Measurements from ENCODE around the gene TRAT1. TPM values are rescaled to one million over a fixed set of nuclear protein-coding genes. Genes with fewer than 3 reads are reported as not detected.

TRAT1 gene
- total RNA-seq, 1 experiment from 2014 or later: 0.11 TPM

DNA sequence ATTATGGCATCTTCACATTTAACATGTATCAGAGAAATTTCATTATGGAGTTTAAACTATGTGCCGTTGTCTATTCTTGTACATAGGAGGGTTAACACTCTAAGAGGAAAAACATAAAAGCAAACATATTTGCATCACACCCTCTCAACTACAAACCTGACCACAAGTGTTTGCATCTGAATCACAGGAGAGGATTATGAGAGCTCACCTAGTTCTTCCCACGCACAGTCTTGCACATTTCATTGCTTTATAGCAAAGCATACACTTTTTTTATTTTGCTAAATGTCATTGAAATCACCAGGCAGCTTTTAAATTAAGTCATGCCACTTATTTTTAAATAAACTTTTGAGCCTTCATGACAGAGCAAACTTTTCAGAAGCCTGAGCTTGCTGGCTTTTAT is 12.5 kb downstream of the TRAT1 start:
- ChIA-PET POLR2A (no interaction called here), CTCF (interaction anchor here (1.5 kb wide), 1 partner anchor 16 kb away, joined by 3 read pairs; no protein-coding TSS in a partner anchor)
- no peaks in the 10 kb centered on the region for H3K4me1 Mint-ChIP-seq
- H3K9me3 Mint-ChIP-seq: no peaks in the 10 kb centered on the region
- no peaks in the 10 kb centered on the region for H3K27me3 Mint-ChIP-seq (ENCODE audit: low read depth)
- ATAC-seq: no peak
- TF ChIP-seq ZNF396 (CRISPR knock-in tag; IDR thresholded peaks at IDR 0.05; ENCODE audit: borderline replicate concordance) (no peak), ZNF219 (CRISPR knock-in tag; IDR thresholded peaks at IDR 0.05; ENCODE audit: borderline replicate concordance) (no peak), NFATC4 (CRISPR knock-in tag; IDR thresholded peaks at IDR 0.05) (no peak), JAZF1 (CRISPR knock-in tag; IDR thresholded peaks at IDR 0.05) (no peak), NFYB (CRISPR knock-in tag; conservative IDR thresholded peaks at IDR 0.05; ENCODE audit: low read depth) (no peak), ESRRA (CRISPR knock-in tag; IDR thresholded peaks at IDR 0.05; ENCODE audit: borderline replicate concordance) (no peak), SOX15 (CRISPR knock-in tag; IDR thresholded peaks at IDR 0.05) (no peak), TCF7 (CRISPR knock-in tag; IDR thresholded peaks at IDR 0.05; ENCODE audit: low read depth) (no peak), NFE2L1 (CRISPR knock-in tag; IDR thresholded peaks at IDR 0.05) (no peak), KAT7 (CRISPR knock-in tag; IDR thresholded peaks at IDR 0.05; ENCODE audit: borderline replicate concordance) (no peak), ZNF532 (CRISPR knock-in tag; IDR thresholded peaks at IDR 0.05; ENCODE audit: borderline replicate concordance) (no peak), CREB1 (CRISPR knock-in tag; IDR thresholded peaks at IDR 0.05) (no peak), E2F4 (CRISPR knock-in tag; IDR thresholded peaks at IDR 0.05; ENCODE audit: borderline replicate concordance, low read depth) (no peak), TP53 (CRISPR knock-in tag; IDR thresholded peaks at IDR 0.05) (no peak)
- TF ChIP-seq, protein P1, sequence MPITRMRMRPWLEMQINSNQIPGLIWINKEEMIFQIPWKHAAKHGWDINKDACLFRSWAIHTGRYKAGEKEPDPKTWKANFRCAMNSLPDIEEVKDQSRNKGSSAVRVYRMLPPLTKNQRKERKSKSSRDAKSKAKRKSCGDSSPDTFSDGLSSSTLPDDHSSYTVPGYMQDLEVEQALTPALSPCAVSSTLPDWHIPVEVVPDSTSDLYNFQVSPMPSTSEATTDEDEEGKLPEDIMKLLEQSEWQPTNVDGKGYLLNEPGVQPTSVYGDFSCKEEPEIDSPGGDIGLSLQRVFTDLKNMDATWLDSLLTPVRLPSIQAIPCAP (CRISPR knock-in tag; IDR thresholded peaks at IDR 0.05): no peak
- TF ChIP-seq, protein P2, sequence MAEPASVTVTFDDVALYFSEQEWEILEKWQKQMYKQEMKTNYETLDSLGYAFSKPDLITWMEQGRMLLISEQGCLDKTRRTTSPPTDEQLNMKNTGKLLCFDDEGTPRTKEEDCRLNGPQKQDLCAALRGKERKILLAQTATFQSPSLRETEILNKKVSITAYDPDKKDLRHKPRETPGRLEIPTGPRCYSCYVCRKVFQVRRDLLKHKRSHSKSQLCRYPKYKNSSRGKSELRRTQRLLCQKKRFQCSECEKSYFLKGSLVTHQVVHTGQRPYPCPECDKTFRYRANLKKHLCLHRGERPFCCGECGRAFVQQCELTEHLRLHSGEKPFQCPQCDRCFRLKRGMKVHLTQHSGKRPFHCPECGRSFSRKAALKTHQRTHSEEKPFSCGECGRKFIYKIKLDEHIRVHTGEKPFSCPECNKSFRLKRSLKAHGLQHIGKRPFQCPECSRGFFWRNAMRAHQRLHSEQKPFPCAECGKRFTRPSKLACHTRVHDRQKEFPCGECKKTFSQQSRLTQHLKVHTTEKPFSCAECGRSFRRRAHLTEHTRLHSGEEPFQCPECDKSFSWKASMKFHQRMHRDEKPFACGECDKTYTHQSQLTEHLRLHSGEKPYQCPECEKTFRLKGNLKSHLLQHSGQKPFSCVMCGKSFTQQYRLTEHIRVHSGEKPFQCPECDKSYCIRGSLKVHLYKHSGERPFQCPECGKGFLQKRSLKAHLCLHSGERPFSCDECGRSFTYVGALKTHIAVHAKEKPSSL (CRISPR knock-in tag; conservative IDR thresholded peaks at IDR 0.05): no peak
- TF ChIP-seq, protein P3, sequence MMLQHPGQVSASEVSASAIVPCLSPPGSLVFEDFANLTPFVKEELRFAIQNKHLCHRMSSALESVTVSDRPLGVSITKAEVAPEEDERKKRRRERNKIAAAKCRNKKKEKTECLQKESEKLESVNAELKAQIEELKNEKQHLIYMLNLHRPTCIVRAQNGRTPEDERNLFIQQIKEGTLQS (CRISPR knock-in tag; conservative IDR thresholded peaks at IDR 0.05): no peak
- TF ChIP-seq, protein P4, sequence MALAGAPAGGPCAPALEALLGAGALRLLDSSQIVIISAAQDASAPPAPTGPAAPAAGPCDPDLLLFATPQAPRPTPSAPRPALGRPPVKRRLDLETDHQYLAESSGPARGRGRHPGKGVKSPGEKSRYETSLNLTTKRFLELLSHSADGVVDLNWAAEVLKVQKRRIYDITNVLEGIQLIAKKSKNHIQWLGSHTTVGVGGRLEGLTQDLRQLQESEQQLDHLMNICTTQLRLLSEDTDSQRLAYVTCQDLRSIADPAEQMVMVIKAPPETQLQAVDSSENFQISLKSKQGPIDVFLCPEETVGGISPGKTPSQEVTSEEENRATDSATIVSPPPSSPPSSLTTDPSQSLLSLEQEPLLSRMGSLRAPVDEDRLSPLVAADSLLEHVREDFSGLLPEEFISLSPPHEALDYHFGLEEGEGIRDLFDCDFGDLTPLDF (CRISPR knock-in tag; IDR thresholded peaks at IDR 0.05): no peak
- TF ChIP-seq, protein P5, sequence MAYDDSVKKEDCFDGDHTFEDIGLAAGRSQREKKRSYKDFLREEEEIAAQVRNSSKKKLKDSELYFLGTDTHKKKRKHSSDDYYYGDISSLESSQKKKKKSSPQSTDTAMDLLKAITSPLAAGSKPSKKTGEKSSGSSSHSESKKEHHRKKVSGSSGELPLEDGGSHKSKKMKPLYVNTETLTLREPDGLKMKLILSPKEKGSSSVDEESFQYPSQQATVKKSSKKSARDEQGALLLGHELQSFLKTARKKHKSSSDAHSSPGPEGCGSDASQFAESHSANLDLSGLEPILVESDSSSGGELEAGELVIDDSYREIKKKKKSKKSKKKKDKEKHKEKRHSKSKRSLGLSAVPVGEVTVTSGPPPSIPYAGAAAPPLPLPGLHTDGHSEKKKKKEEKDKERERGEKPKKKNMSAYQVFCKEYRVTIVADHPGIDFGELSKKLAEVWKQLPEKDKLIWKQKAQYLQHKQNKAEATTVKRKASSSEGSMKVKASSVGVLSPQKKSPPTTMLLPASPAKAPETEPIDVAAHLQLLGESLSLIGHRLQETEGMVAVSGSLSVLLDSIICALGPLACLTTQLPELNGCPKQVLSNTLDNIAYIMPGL (CRISPR knock-in tag; IDR thresholded peaks at IDR 0.05): no peak
- no peak for DNase-seq (ENCODE audit: low spot score)
- no peak overlapping the region for H3K4me3 Mint-ChIP-seq
- H3K27ac Mint-ChIP-seq: no peak overlapping the region
- no peaks in the 10 kb centered on the region for H3K36me3 Mint-ChIP-seq
